Activated CD4-positive, CD25-positive, alpha-beta regulatory T cell treated with anti-CD3 and anti-CD28 coated beads, Interleukin-2, amount 50 U/mL, for 72 hours (primary cell): Measurements from ENCODE around the gene RSPH1.

Experiments
- DNase-seq: peaks from one replicate; pipeline ENCODE4 v3.0.0; 2021

Gene RSPH1

DNA sequence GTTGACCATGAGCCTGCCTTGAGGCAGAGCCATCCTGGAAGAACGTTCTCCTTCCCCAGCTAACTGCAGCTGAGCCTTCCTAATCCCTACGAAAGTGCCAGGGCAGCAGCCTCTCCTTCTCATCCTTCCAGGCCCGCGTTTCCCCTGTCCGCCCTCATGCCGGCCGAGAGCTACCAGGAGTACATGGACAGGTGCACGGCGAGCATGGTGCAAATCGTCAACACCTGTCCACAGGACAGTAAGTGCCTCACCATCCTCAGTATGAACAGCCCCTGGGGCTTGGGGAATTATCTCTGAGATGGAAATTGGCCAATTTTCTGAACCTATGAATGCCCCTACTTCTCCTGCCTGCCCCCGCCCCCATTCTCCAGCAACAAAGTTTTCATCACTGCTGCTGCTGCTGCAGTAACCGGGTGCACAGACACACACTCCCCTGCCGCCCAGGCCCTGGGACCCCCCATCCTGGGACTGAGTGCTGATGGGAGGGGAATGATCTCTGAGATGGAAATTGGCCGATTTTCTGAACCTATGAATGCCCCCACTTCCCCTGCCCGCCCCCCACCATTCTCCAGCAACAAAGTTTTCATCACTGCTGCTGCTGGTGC, 52.7 kb downstream of the RSPH1 start:
- DNase-seq, result no peak

GRCh38 chr21:42441963-42442362, 54.1 kb downstream of the RSPH1 start:
- no peak for DNase-seq

- peak; percentile 57 for DNase-seq
Measured at GRCh38 chr21:42440187-42440792, 55.7 kb downstream of the RSPH1 start.

DNA sequence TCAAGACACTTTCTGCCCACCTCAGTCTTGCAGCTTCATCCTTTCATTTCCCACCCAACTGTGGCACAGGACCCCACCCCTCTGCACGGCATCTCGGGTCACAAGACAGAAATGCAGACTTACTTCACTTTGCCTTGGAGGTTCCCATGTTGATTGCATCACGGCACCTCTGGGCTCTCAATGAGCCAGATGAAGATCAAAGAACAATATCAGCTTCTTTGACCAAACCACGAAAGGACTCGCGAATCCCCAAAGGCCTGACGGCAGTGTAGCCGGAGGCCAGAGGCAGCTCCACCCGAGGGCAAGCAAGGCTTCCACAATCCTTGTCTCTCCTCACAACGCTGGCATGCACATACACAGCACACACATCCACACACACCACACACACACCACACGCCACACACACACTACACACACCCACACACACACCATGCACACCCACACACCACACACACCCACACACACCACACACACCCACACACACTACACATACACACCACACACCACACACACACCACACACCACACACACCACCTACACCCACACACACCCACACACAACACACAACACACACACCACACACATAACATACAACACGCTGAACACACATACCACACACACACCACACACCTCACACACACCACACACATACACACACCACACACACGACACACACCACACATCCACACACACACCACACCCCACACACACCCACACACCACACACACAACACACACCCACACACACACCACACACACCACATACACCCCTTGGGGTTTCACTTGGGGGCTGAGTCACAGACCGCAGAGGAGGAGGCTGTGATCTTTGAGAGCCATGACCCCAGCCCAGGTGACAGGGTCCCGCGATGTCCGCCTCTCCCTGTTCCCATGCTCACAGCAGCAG, 56.5 kb downstream of the RSPH1 start:
- DNase-seq, result peak; percentile 55

- DNase-seq, result no peak
Measured at GRCh38 chr21:42438316-42439205, 57.5 kb downstream of the RSPH1 start.

DNA sequence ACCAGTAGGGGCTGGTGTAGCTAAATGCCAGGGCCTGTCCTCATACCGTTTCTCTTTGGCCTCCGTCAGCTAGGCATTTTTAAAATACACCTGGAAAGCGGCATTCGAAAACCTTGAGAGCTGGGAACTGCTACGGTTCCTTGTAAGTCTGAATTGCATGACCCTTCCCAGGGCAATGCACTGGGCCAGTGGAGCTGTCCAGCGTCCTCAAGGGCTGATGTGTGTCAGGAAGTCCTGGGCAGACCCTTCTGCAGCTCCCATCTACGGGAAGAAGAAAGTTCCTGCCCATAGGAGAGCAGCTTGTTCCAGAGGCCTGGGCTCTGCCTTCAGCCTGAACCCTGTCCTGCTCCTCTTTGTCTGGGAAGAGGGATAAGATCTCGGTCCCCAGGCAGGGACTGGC, 58.2 kb downstream of the RSPH1 start:
- DNase-seq, result no peak

- no peak for DNase-seq
Measured at GRCh38 chr21:42436914-42437313, 59.1 kb downstream of the RSPH1 start.

DNA sequence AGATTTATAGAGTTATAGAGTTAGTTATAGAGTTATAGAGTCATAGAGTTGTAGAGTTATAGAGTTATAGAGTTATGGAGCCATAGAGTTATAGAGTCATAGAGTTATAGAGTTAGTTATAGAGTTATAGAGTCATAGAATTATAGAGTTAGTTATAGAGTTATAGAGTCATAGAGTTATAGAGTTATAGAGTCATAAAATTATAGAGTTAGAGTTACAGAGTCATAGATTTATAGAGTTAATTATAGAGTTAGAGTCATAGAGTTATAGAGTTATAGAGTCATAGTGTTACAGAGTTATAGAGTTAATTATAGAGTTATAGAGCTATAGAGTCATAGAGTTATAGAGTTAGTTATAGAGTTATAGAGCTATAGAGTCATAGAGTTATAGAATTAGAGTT, 60.2 kb downstream of the RSPH1 start:
- no peak for DNase-seq

- no peak for DNase-seq
Measured at GRCh38 chr21:42435401-42435800, 60.6 kb downstream of the RSPH1 start.

DNA sequence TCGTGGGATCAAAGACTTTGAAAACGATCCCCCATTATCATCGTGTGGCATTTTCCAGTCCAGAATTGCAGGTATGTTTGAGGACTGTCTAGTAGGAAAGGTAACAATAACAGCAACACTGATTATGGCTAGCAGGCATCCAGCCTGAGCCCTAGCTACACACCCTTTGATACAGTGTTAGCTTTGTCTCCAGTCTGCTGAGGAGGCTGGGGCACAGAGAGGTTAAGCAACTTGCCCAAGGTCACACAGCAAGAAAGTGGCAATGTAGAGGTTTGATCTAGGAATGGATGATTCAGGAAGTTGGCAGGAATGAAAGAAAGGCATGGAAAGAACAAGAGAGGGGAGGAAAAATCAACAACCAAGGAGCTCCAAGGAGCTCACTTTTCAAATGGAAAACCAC, 61.1 kb downstream of the RSPH1 start:
- DNase-seq, result no peak

DNA sequence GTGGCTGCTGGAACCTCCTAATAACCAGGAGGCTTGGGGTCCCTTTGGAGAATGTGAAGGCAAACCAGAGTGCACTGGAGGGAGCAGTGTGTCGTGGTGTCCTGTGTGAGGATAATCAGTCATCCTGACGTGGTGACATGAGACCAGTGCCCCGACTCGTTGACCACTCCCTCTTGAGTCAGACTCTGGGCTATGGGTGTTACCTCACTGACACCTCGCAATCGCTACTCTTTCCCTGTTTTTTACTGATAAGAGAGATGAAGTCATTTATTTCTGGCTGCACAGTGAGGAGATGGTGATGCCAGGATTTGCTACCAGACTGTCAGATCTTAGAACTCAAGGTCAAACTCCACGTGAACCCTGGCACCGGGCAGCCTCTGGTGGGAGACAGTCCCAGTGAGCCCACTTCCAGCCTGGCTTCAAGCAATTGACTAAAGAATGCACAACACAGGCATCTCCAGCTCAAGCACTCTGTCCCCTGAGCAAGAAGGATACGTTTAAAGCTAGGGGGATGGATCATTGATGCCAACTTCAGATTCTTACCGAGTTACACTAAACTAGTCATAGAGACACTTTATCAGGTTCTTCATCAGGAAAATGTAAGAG, 62.0 kb downstream of the RSPH1 start:
- DNase-seq, result no peak

- no peak for DNase-seq
Measured at GRCh38 chr21:42432695-42433094, 63.3 kb downstream of the RSPH1 start.

GRCh38 chr21:42431196-42431595, 64.8 kb downstream of the RSPH1 start:
- DNase-seq, result no peak

GRCh38 chr21:42430521-42430920, 65.5 kb downstream of the RSPH1 start:
- DNase-seq, result no peak

DNA sequence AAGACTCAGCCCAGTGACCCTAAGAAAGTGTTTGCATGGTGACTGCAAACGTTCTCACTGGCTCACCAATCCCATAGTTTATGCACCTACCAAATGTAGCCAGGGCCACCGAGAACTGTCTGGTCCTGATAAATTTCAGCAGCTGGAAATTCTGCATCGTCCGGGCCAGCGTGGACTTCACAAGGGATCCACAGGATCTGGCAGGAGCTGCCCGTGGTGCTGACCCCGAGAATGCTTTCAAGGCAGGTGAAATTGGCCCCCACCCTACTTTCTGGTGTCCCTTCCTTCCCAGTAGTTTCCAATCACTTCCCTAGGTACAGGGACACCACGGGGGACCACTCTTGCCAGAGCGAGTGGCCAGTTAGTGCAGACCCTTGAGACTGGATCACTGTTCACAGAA, 66.2 kb downstream of the RSPH1 start:
- no peak for DNase-seq

- no peak for DNase-seq
Measured at GRCh38 chr21:42429021-42429420, 67.0 kb downstream of the RSPH1 start.

DNA sequence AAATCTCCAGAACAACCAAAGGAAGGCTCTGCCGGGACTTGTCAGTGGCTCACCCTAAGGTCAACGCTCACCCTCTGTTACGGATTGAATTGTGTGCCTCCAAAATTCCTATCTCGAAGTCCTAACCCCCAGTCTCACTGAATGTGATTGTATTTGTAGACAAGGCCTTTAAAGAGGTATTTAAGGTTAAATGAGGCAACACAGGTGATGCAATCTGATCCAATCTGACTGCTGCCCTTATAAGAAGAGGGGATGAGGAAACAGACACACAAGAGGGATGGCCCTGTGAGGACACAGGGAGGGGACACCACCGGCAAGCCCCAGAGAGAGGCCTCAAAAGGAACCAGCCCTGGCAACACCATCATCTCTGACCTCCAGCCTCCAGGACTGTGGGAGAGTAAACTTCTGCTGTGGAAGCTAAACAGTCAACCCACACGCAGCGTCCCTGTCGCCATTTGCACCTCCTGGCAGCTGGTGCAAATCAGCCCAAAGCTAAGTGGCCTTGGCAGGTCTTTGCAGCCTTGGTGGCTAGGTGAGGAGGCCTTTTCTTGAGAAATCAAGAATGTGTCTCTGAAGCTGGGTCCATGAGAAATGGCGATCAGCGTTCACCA, 68.1 kb downstream of the RSPH1 start:
- no peak for DNase-seq

GRCh38 chr21:42426876-42427480, 69.0 kb downstream of the RSPH1 start:
- DNase-seq, result peak; percentile 25

- DNase-seq, result no peak
Measured at GRCh38 chr21:42426424-42426823, 69.6 kb downstream of the RSPH1 start.

- DNase-seq, result peak; percentile 27
Measured at GRCh38 chr21:42425591-42425990, 70.4 kb downstream of the RSPH1 start.

- peak; percentile 63 for DNase-seq
Measured at GRCh38 chr21:42424914-42425541, 71.0 kb downstream of the RSPH1 start.
